CD8-positive, alpha-beta memory T cell (primary cell): ENCODE data around the gene TMC7. TPM values are rescaled to one million over a fixed set of nuclear protein-coding genes. Genes with fewer than 3 reads are reported as not detected.
"Not testable (repeated sequence)": the region's sequence is repeated elsewhere in the genome, so short reads cannot be mapped to it uniquely, and the experiment has no call there.

Experiments
- CTCF ChIA-PET: fragments of 350-600 bp; sonication (Branson Sonifier 250); formaldehyde crosslinking; loops from one replicate; lab custom pipeline; 2021; ENCODE audit warnings: antibody characterized with exemption; lab: Charles Lee
- POLR2A ChIA-PET: fragments of 350-600 bp; sonication (Branson Sonifier 250); formaldehyde crosslinking; loops from one replicate; lab custom pipeline; 2021; ENCODE audit warnings: antibody characterized with exemption; lab: Charles Lee
- DNase-seq, 5 donors: peaks; one replicate each; pipeline versions ENCODE4 v3.0.0 to v3.0.0-alpha.2; 2020 to 2022; ENCODE audit warnings: mixed read lengths in 1 of 5
- H3K27ac ChIP-seq: one replicate; pipeline ENCODE4 v1.7.0; 2013; ENCODE audit warnings: low read depth, mild to moderate bottlenecking, low read length, moderate library complexity
- H3K27me3 ChIP-seq: 2 replicates; pipeline ENCODE4 v1.7.0; 2013; ENCODE audit warnings: low read length, mild to moderate bottlenecking; ENCODE audit not compliant: insufficient read depth, poor library complexity, severe bottlenecking
- H3K36me3 ChIP-seq: 2 replicates; pipeline ENCODE4 v1.7.0; 2013; ENCODE audit warnings: mild to moderate bottlenecking, low read length, moderate library complexity; ENCODE audit not compliant: insufficient read depth
- H3K4me1 ChIP-seq: 2 replicates; pipeline ENCODE4 v1.7.0; 2013; ENCODE audit warnings: mild to moderate bottlenecking, low read length, moderate library complexity; ENCODE audit not compliant: insufficient read depth
- H3K4me3 ChIP-seq: 2 replicates; pipeline ENCODE4 v1.7.0; 2013; ENCODE audit warnings: mild to moderate bottlenecking, low read length
- H3K9me3 ChIP-seq: 2 replicates; pipeline ENCODE4 v1.7.0; 2013; ENCODE audit warnings: mild to moderate bottlenecking, low read length
- H3K27ac Mint-ChIP-seq, 8 donors: one replicate each; pipeline ENCODE4 v1.8.0; 2020 to 2021; ENCODE audit warnings: mixed read lengths in 8 of 8, mild to moderate bottlenecking in 6 of 8, inconsistent platforms in 3 of 8, moderate library complexity in 3 of 8
- H3K27me3 Mint-ChIP-seq, 2 donors: one replicate each; pipeline ENCODE4 v1.8.0; 2020 to 2021; ENCODE audit warnings: mixed read lengths in 2 of 2, mild to moderate bottlenecking in 1 of 2, moderate library complexity in 1 of 2
- H3K36me3 Mint-ChIP-seq, 3 donors: one replicate each; pipeline ENCODE4 v1.8.0; 2020 to 2021; ENCODE audit warnings: mixed read lengths in 3 of 3, inconsistent platforms in 1 of 3, mild to moderate bottlenecking in 1 of 3
- H3K4me1 Mint-ChIP-seq, 3 donors: one replicate each; pipeline ENCODE4 v1.8.0; 2020 to 2021; ENCODE audit warnings: mixed read lengths in 3 of 3, inconsistent platforms in 1 of 3, mild to moderate bottlenecking in 1 of 3
- H3K4me3 Mint-ChIP-seq, 7 donors: one replicate each; pipeline ENCODE4 v1.8.0; 2020 to 2021; ENCODE audit warnings: mixed read lengths in 7 of 7, mild to moderate bottlenecking in 6 of 7, moderate library complexity in 4 of 7, inconsistent platforms in 2 of 7
- H3K9me3 Mint-ChIP-seq, 5 donors: one replicate each; pipeline ENCODE4 v1.8.0; 2020 to 2022; ENCODE audit warnings: mixed read lengths in 5 of 5, mild to moderate bottlenecking in 3 of 5, moderate library complexity in 2 of 5, inconsistent platforms in 1 of 5
- polyA plus RNA-seq: library from polyadenylated mRNA; unstranded; fragments of 300-500 nt; fragmentation: Illumina TruSeq; gene quantifications from one replicate; pipeline ENCODE4 v1.2.3, GENCODE V29; 2021
- total RNA-seq, 2 experiments: library from RNA; stranded (reverse); gene quantifications; one replicate each; pipeline ENCODE4 v1.2.3, GENCODE V29; 2021

TMC7 gene
- total and polyA plus RNA-seq, 3 experiments from 2014 or later: not detected

DNA sequence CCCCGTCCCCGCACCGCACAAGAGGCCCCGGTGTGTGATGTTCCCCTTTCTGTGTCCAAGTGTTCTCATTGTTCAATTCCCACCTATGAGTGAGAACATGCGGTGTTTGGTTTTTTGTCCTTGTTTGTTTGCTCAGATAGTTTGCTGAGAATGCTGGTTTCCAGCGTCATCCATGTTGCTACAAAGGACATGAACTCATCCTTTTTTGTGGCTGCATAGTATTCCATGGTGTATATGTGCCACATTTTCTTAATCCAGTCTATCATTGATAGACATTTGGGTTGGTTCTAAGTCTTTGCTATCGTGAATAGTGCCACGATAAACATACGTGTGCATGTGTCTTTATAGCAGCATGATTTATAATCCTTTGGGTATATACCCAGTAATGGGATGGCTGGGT, 8.0 kb downstream of the TMC7 start:
- POLR2A ChIA-PET, H3K36me3 Mint-ChIP-seq, H3K4me3 Mint-ChIP-seq, H3K4me1 ChIP-seq, H3K27me3 ChIP-seq, H3K9me3 Mint-ChIP-seq, DNase-seq, H3K36me3 ChIP-seq, H3K27ac ChIP-seq, H3K4me1 Mint-ChIP-seq, H3K27ac Mint-ChIP-seq, H3K4me3 ChIP-seq, CTCF ChIA-PET, H3K9me3 ChIP-seq: not testable (repeated sequence)
- H3K27me3 Mint-ChIP-seq: peaks cover under 1 to 14% of the 10 kb centered on the region in 2 donors

DNA sequence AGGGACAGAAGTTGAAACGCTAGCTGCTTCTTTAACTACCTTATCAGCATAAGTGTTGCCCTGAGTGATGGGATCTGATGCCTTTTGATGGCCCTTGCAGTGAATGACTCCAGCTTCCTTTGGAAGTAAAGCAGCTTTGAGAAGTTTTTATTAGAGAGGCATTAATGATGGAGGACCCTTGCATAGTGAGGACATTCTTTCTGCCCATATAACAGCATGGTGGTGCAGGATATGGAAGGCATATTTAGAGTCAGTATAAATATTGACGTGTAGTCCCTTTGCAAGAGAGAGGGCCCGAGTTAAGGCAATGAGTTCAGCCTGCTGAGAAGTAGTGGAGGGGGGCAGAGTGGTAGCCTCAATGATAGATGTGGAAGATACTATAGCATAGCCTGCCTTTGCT, 9.8 kb downstream of the TMC7 start:
- H3K9me3 Mint-ChIP-seq, POLR2A ChIA-PET, CTCF ChIA-PET: not testable (repeated sequence)

DNA sequence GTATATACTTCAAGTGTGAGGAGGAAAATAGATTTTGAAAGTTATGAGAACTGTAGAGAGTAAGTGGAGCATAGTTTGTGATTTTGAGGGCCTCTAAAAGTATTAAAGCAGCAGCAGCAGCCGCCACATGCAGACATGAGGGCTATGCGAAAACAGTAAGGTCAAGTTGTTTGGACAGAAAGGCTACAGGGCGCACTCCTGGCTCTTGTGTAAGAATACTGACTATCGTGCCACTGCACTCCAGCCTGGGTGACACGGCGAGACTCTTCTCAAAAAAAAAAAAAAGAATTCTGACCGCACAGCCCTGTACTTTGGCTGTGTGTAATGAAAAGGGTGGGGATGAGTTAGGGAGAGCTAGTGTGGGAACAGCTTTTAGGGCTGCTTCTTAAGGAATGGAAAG, 10.4 kb downstream of the TMC7 start:
- peaks cover 0 to 18% of the 10 kb centered on the region in 2 donors for H3K27me3 Mint-ChIP-seq
- H3K36me3 Mint-ChIP-seq, H3K4me3 Mint-ChIP-seq, H3K4me3 ChIP-seq, POLR2A ChIA-PET, H3K4me1 Mint-ChIP-seq, H3K9me3 ChIP-seq, CTCF ChIA-PET, DNase-seq, H3K9me3 Mint-ChIP-seq, H3K27ac Mint-ChIP-seq, H3K27ac ChIP-seq, H3K36me3 ChIP-seq, H3K4me1 ChIP-seq, H3K27me3 ChIP-seq: not testable (repeated sequence)

More for the DNA sequence above, 9.8 kb downstream of the TMC7 start:
- not testable (repeated sequence) for H3K36me3 Mint-ChIP-seq, DNase-seq, H3K36me3 ChIP-seq, H3K4me3 ChIP-seq, H3K27ac Mint-ChIP-seq, H3K4me1 ChIP-seq, H3K27me3 ChIP-seq, H3K4me1 Mint-ChIP-seq, H3K9me3 ChIP-seq, H3K4me3 Mint-ChIP-seq, H3K27ac ChIP-seq
- H3K27me3 Mint-ChIP-seq: peaks cover 0 to 17% of the 10 kb centered on the region in 2 donors

DNA sequence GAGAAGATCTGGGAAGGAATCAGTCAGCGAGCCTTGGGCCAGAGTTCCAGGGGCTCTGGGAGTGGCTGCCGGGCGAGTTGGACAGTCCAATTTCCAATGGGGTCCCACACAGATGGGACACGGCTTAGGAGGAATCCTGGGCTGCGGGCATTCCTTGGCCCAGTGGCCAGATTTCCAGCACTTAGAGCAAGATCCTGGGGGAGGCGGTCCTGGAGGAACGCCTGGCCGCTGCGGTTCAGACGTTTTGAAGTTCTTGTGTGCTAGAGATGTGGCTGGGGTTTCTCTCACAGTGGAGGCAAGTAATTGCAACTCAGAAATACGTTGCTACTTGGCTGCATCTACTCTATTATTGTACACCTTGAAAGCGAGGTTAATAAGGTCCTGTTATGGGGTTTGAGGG, 11.7 kb downstream of the TMC7 start:
- H3K27ac ChIP-seq, H3K4me3 Mint-ChIP-seq, H3K36me3 Mint-ChIP-seq, H3K27ac Mint-ChIP-seq, H3K4me1 ChIP-seq, H3K27me3 ChIP-seq, H3K36me3 ChIP-seq, POLR2A ChIA-PET, H3K4me3 ChIP-seq, H3K9me3 ChIP-seq, DNase-seq, H3K4me1 Mint-ChIP-seq, H3K9me3 Mint-ChIP-seq: not testable (repeated sequence)
- CTCF ChIA-PET: interaction anchor here (1.5 kb wide), 1 partner anchor 25 kb away, joined by 3 read pairs; no protein-coding TSS in a partner anchor
- peaks cover 0 to 22% of the 10 kb centered on the region in 2 donors for H3K27me3 Mint-ChIP-seq

DNA sequence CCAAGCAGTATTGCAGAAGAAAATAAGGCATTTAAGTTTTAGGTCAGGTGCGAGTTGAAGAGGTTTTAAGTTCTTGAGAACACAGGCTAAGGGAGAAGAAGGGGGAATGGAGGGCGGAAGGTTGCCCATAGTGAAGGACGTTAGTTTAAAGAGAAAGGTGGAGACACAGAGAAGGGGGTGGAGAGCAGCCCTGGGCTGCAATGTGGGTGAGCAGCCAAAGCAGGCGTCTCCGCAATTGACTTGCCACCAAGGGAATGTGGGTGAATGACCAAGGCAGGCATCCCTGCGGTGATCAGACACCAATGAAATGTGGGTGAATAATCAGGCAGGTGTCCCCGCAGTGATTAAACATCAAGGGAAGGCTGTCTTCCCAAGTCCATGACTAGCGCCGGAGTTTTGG, 12.8 kb downstream of the TMC7 start:
- H3K27me3 ChIP-seq, H3K4me1 ChIP-seq, H3K4me1 Mint-ChIP-seq, H3K9me3 ChIP-seq, H3K27ac ChIP-seq, H3K4me3 Mint-ChIP-seq, DNase-seq, H3K9me3 Mint-ChIP-seq, CTCF ChIA-PET, H3K27ac Mint-ChIP-seq, H3K36me3 ChIP-seq, H3K4me3 ChIP-seq, POLR2A ChIA-PET, H3K36me3 Mint-ChIP-seq: not testable (repeated sequence)
- H3K27me3 Mint-ChIP-seq: peaks cover 0 to 22% of the 10 kb centered on the region in 2 donors

DNA sequence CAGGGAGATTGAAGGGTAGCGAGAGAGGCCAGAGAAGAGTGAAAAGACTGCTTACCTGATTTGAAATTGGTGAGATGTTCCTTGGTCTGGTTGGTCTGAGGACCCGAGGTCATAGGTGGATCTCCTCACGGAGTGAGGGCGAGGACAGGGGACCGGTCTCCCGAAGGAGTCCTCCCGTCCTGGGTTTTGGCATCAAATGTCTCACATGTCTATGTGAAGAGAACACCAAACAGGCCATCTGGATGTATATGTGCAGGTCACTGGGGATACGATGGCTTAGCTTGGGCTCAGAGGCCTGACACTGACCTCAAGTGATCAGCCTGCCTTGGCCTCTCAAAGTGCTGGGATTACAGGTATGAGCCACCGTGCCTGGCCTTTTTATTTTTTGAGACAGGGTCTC, 13.3 kb downstream of the TMC7 start:
- H3K4me1 ChIP-seq, POLR2A ChIA-PET, CTCF ChIA-PET, H3K9me3 ChIP-seq, H3K36me3 Mint-ChIP-seq, H3K36me3 ChIP-seq, H3K4me3 ChIP-seq, H3K27ac Mint-ChIP-seq, DNase-seq, H3K4me1 Mint-ChIP-seq, H3K4me3 Mint-ChIP-seq, H3K27ac ChIP-seq, H3K9me3 Mint-ChIP-seq, H3K27me3 ChIP-seq: not testable (repeated sequence)
- H3K27me3 Mint-ChIP-seq: peaks cover 0 to 22% of the 10 kb centered on the region in 2 donors

DNA sequence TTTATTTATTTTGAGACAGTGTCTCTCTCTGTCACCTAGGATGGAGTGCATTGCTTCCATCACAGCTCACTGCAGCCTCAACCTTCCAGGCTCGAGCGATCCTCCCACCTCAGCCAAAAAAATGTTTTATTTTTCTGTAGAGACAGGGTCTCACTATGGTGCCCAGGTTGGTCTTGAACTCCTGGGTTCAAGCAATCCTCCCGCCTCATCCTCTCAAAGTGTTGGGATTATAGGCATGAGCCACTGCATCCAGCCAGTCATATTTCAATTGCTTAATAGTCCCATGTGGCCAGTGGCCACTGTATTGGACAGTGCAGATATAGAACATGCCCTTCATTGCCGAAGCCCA, 15.3 kb downstream of the TMC7 start:
- no peaks in the 10 kb centered on the region for H3K4me1 ChIP-seq
- no peaks in the 10 kb centered on the region for H3K36me3 Mint-ChIP-seq
- no peak overlapping the region for H3K27ac ChIP-seq
- H3K27me3 Mint-ChIP-seq: peaks cover 0 to 22% of the 10 kb centered on the region in 2 donors
- no peaks in the 10 kb centered on the region for H3K36me3 ChIP-seq
- H3K27me3 ChIP-seq: no peaks in the 10 kb centered on the region
- H3K4me1 Mint-ChIP-seq: no peaks in the 10 kb centered on the region
- no peak overlapping the region for H3K4me3 ChIP-seq
- CTCF ChIA-PET: no interaction called here
- peaks cover 0 to 2% (median 0%) of the 10 kb centered on the region in 5 donors for H3K9me3 Mint-ChIP-seq
- no peak for DNase-seq
- POLR2A ChIA-PET: no interaction called here
- no peaks in the 10 kb centered on the region for H3K9me3 ChIP-seq
- no peak overlapping the region for H3K4me3 Mint-ChIP-seq
- no peak overlapping the region for H3K27ac Mint-ChIP-seq

DNA sequence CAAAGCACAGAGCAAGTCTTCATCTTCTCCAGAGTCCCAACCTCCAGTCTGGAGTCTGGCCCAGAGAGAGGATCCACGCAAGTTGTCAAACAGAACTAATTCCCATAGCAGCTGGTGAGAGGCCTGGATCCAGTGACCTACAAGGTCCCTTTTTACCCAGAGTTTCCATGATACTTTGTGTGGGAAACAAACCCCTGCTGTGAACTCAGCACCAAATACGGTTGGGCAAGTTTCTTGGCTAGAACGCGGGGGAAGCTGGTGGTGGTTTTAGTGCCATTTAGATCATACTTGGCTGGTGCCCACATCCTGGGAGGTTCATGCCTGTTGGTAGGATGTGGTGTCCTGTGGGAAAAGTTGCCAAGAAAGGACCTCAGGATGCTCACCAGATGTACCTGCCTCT, 18.1 kb downstream of the TMC7 start:
- CTCF ChIA-PET: no interaction called here
- H3K4me1 Mint-ChIP-seq: no peaks in the 10 kb centered on the region

DNA sequence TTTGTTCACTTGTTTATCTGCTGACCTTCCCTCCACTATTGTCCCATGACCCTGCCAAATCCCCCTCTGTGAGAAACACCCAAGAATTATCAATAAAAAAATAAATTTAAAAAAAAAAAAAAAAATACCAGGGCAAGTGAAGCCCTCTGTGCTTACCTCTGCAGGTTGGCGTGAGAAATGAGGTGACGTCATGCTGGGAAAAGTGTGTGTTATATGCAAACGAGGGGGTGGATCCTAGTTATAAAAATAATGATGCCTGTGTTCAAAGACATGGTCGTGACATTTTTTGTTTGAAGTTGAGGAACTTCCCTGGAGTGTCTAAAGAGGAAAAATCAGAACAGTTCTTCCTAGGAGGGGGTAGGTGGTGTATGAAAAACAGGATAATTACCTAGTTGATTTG, 20.2 kb downstream of the TMC7 start:
- ChIA-PET POLR2A (no interaction called here), CTCF (no interaction called here)
- no peak overlapping the region for H3K27ac Mint-ChIP-seq
- Histone ChIP-seq H3K36me3 (no peaks in the 10 kb centered on the region), H3K9me3 (no peaks in the 10 kb centered on the region), H3K4me1 (no peaks in the 10 kb centered on the region), H3K27ac (no peak overlapping the region), H3K4me3 (no peak overlapping the region), H3K27me3 (no peaks in the 10 kb centered on the region)
- no peak for DNase-seq
- H3K9me3 Mint-ChIP-seq: peaks cover 0 to 2% (median 0%) of the 10 kb centered on the region in 5 donors
- H3K4me3 Mint-ChIP-seq: no peak overlapping the region
- peaks cover 5 to 11% of the 10 kb centered on the region in 2 donors for H3K27me3 Mint-ChIP-seq
- H3K4me1 Mint-ChIP-seq: no peaks in the 10 kb centered on the region
- no peaks in the 10 kb centered on the region for H3K36me3 Mint-ChIP-seq

More for the DNA sequence above, 18.1 kb downstream of the TMC7 start:
- DNase-seq: no peak
- Mint-ChIP-seq H3K36me3 (no peaks in the 10 kb centered on the region), H3K27ac (no peak overlapping the region), H3K4me3 (no peak overlapping the region), H3K27me3 (peaks cover 0 to 10% of the 10 kb centered on the region in 2 donors), H3K9me3 (peaks cover 0 to 2% (median 0%) of the 10 kb centered on the region in 5 donors)
- Histone ChIP-seq H3K27me3 (no peaks in the 10 kb centered on the region), H3K36me3 (no peaks in the 10 kb centered on the region), H3K27ac (no peak overlapping the region), H3K4me1 (no peaks in the 10 kb centered on the region), H3K4me3 (no peak overlapping the region), H3K9me3 (no peaks in the 10 kb centered on the region)
- POLR2A ChIA-PET: no interaction called here
